Hepatocyte (in vitro differentiated cells): ENCODE measurements around the gene KRTAP5-10.

ENCODE experiments used
- CTCF ChIP-seq: fragments of 200-600 bp; sonication (generic); IDR thresholded peaks from 2 replicates; pipeline ENCODE4 v1.5.1; 2016; ENCODE audit warnings: antibody characterized with exemption, mild to moderate bottlenecking; ENCODE audit not compliant: poor library complexity
- EZH2 ChIP-seq: fragments of 200-600 bp; sonication (generic); IDR thresholded peaks from 2 replicates; pipeline ENCODE4 v1.6.1; 2016; ENCODE audit warnings: antibody characterized with exemption, mild to moderate bottlenecking, borderline replicate concordance
- EZH2phosphoT487 ChIP-seq: fragments of 200-600 bp; sonication (generic); IDR thresholded peaks from one replicate; pipeline ENCODE4 v1.6.1; 2018; ENCODE audit warnings: antibody characterized with exemption, mild to moderate bottlenecking, low read depth, moderate library complexity; ENCODE audit not compliant: unreplicated experiment, severe bottlenecking

DNA sequence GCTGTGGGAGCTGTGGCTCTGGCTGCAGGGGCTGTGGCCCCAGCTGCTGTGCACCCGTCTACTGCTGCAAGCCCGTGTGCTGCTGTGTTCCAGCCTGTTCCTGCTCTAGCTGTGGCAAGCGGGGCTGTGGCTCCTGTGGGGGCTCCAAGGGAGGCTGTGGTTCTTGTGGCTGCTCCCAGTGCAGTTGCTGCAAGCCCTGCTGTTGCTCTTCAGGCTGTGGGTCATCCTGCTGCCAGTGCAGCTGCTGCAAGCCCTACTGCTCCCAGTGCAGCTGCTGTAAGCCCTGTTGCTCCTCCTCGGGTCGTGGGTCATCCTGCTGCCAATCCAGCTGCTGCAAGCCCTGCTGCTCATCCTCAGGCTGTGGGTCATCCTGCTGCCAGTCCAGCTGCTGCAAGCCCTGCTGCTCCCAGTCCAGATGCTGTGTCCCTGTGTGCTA is 16.6 kb upstream of the KRTAP5-10 start:
- TF ChIP-seq CTCF (no peak), EZH2 (no peak), EZH2phosphoT487 (no peak)
